Endothelial cell of umbilical vein (primary cell): ENCODE results near the gene ALG12.

Source experiments
- CTCF ChIP-seq, 2 donors: IDR thresholded peaks; 1 replicate in 1 of 2; 2 replicates in 1 of 2; pipeline ENCODE4 v1.5.1; 2011; ENCODE audit warnings: low read length in 2 of 2, mild to moderate bottlenecking in 2 of 2, moderate library complexity in 2 of 2, control low read depth in 1 of 2, inconsistent platforms in 1 of 2, low read depth in 1 of 2; ENCODE audit not compliant: insufficient read depth in 1 of 2; ENCODE audit errors: extremely low read depth in 1 of 2
- MAX ChIP-seq: IDR thresholded peaks from 2 replicates; pipeline ENCODE4 v1.6.1; 2011; ENCODE audit not compliant: insufficient read depth, insufficient read length
- MYC ChIP-seq: IDR thresholded peaks from one replicate; pipeline ENCODE4 v1.6.1; 2011; ENCODE audit warnings: mild to moderate bottlenecking, low read depth, low read length

DNA sequence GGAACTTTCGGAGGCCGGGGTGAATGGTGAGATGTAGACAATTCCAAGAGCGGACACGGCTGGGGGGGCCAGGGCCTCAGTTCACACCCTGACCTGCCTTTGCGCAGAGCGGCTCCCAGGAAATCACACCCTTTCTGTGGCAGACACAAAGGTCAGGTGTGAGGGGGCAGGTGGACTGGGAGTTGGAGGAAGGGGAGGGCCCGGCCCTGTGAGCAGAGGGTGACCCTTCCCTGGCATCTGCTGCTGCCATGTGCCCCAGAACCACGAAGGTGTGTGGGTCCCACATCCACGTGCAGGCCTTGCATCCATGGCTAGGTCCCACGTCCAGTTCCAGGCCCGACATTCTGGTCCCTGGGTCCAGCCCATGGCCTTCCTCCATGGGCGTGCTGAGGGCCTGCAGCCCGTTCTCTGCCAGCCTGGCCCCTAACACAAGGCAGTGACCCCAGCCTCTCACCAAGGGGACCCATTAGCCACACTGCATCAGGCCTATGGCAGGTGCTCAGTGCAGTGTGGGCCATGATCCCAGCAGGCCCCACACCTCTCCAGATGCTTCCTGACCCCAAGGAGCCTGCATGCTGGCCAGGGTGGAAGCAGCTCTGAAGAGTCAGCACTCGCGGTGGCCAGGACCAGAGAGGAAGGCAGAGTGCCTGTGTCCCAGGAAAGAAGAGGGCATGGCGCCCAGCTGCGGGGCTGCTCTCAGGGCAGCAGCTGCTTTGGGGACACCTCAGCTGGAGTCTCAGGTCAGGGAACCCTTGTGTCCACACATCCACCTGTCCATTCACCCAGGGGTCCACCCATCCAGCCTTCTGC, 23.5 kb upstream of the ALG12 start:
- TF ChIP-seq CTCF (IDR thresholded peaks at IDR 0.05; ENCODE audit: extremely low read depth in 1 of 2, insufficient read depth in 1 of 2, low read depth in 1 of 2, low read length in 2 of 2) (no peak), MAX (no peak), MYC (no peak)
